OCI-LY3 (cell line): ENCODE results near the gene AVL9.

Experiments used
- EZH2phosphoT487 ChIP-seq: fragments of 200-600 bp; shearing (Covaris generic); IDR thresholded peaks from 2 replicates; pipeline ENCODE4 v1.6.1; 2018; ENCODE audit warnings: antibody characterized with exemption, mixed run types, low read depth
- TF ChIP-seq, protein P1 (sequence below): fragments of 200-600, 300-600 bp; sonication (generic); IDR thresholded peaks from 2 replicates; pipeline ENCODE4 v1.5.1; 2014; ENCODE audit warnings: antibody characterized with exemption, low read length, low read depth

DNA sequence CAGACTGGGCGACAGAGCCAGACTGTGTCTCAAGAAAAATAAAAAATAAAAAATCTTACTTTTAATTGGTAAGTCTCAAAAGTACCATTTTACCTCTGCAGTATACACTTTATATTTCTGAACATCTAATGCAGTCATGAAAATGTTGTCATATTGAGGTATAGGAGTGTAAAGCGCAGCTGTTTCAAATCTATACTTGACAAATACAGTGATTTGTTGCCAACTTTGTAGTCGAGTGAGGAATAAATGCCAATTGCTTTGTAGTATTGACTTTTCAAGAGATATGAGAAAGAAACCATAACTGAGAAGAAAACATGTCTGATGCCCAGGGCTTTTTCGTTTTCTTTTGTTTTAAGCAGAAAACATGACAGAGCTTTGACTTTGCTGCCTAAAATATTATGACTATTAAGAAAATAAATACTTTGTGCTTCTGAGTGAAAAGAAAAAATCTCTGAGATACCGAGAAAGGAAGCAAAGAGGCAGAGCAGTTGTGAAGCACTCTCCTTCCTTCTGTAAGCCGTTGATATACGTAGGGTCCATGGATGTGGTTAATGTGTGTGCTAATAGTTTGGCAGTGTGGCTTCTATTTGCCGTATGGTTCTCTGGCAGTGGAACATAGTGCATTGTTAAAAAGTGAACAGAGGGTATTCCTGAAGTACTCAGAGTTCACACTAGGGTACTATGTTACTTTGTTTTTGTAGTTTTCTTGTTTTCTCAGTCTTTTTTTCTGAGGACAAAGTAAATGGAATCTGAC lies 38.2 kb downstream of the AVL9 start:
- TF ChIP-seq, protein P1, sequence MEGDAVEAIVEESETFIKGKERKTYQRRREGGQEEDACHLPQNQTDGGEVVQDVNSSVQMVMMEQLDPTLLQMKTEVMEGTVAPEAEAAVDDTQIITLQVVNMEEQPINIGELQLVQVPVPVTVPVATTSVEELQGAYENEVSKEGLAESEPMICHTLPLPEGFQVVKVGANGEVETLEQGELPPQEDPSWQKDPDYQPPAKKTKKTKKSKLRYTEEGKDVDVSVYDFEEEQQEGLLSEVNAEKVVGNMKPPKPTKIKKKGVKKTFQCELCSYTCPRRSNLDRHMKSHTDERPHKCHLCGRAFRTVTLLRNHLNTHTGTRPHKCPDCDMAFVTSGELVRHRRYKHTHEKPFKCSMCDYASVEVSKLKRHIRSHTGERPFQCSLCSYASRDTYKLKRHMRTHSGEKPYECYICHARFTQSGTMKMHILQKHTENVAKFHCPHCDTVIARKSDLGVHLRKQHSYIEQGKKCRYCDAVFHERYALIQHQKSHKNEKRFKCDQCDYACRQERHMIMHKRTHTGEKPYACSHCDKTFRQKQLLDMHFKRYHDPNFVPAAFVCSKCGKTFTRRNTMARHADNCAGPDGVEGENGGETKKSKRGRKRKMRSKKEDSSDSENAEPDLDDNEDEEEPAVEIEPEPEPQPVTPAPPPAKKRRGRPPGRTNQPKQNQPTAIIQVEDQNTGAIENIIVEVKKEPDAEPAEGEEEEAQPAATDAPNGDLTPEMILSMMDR: no peak
- no peak for TF ChIP-seq EZH2phosphoT487
